Measurements from ENCODE around the gene TEKT4. TPM values are rescaled to one million over a fixed set of nuclear protein-coding genes. Genes with fewer than 3 reads are reported as not detected.
A peak's percentile ranks its signal among the peaks of the same experiment; 100 is the strongest.

TEKT4 gene
- total RNA-seq, 2 donors from 2014 or later = not detected

DNA sequence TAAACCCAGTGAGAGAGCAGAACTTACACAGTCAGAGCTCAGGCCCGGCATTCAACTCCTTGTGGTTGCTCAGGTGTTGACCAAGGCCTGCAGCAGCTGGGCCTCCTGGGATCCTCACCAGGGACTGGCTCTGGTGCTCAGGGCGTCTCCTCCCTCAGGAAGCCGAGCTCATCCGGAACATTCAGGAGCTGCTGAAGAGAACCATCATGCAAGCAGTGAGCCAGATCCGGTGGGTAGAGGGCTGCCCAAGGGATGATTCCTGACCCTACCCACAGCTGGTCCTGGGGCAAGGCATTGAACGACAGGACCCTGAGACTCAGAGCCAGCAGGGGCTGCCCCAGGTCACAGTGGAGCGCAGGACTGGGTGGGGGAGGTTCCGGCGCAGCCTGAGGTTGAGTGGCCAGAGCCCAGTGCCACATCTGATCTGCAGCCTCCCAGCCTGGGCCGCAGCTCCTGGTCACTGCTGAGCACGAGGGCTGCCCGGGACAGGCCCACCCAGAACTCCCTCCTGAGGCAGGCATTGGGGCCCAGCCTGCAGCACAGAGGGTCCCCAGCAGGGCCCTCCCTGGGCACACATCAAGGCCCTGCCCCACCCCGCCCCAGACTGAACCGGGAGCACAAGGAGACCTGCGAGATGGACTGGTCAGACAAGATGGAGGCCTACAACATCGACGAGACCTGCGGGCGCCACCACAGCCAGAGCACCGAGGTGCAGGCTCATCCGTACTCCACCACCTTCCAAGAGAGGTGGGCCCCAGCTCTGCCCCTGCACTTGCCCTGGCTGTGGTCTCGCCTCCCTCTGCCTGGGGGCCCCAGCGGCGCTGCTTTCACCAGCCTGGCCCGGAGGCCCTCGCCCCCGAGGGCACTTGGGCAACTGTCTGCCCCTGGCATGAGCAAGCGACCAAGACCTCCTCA lies 2.4 kb downstream of the TEKT4 start:
- DNase-seq = no peak
- Histone ChIP-seq H3K36me3 (no peaks in the 10 kb centered on the region), H3K4me1 (no peaks in the 10 kb centered on the region), H3K4me3 (no peak overlapping the region), H3K27me3 (peaks cover 6% of the 10 kb centered on the region), H3K9ac (ENCODE audit: low read depth in 2 of 2, low read length in 2 of 2) (no peak overlapping the region), H3K9me3 (no peaks in the 10 kb centered on the region), H3K27ac (no peak overlapping the region)
- intact Hi-C loops (cut with DNase I) = no loop called here
- TF ChIP-seq, protein P1, sequence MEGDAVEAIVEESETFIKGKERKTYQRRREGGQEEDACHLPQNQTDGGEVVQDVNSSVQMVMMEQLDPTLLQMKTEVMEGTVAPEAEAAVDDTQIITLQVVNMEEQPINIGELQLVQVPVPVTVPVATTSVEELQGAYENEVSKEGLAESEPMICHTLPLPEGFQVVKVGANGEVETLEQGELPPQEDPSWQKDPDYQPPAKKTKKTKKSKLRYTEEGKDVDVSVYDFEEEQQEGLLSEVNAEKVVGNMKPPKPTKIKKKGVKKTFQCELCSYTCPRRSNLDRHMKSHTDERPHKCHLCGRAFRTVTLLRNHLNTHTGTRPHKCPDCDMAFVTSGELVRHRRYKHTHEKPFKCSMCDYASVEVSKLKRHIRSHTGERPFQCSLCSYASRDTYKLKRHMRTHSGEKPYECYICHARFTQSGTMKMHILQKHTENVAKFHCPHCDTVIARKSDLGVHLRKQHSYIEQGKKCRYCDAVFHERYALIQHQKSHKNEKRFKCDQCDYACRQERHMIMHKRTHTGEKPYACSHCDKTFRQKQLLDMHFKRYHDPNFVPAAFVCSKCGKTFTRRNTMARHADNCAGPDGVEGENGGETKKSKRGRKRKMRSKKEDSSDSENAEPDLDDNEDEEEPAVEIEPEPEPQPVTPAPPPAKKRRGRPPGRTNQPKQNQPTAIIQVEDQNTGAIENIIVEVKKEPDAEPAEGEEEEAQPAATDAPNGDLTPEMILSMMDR (IDR thresholded peaks at IDR 0.05) = no peak

DNA sequence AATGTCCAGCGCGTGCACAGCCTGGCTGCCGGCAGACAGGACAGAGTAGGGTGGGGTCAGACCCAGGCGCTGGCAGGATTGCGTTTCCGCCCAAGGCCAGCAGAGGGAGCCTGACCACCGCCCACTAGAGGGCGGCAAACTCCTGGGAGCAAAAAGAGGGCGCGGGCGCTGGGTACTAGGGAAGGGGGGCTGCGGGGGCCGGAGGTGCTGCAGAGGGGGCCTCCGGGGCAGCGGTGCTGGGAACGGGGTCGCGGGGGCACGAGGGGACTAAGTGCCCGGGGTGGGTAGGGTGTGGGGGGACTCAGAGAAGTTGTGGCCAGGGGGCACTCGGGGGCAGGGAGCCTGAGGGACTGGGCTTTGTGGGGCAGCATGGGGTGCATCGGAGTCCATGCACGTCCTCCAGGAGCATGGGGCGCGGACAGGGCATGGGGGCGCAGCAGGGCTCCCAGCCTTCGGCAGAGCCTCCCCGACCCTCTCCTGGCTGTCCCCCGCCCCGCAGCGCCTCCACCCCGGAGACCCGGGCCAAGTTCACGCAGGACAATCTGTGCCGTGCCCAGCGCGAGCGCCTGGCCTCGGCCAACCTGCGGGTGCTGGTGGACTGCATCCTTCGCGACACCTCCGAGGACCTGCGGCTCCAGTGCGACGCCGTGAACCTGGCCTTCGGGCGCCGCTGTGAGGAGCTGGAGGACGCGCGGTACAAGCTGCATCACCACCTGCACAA lies 3.2 kb downstream of the TEKT4 start:
- Histone ChIP-seq H3K4me1 (no peaks in the 10 kb centered on the region), H3K27me3 (peaks cover 6% of the 10 kb centered on the region), H3K36me3 (no peaks in the 10 kb centered on the region), H3K4me3 (no peak overlapping the region), H3K9me3 (no peaks in the 10 kb centered on the region), H3K9ac (ENCODE audit: low read depth in 2 of 2, low read length in 2 of 2) (no peak overlapping the region), H3K27ac (no peak overlapping the region)
- TF ChIP-seq, protein P1 (IDR thresholded peaks at IDR 0.05) = peak; percentile 50
- intact Hi-C loops (cut with DNase I) = no loop called here
- DNase-seq = peak; percentile 58

DNA sequence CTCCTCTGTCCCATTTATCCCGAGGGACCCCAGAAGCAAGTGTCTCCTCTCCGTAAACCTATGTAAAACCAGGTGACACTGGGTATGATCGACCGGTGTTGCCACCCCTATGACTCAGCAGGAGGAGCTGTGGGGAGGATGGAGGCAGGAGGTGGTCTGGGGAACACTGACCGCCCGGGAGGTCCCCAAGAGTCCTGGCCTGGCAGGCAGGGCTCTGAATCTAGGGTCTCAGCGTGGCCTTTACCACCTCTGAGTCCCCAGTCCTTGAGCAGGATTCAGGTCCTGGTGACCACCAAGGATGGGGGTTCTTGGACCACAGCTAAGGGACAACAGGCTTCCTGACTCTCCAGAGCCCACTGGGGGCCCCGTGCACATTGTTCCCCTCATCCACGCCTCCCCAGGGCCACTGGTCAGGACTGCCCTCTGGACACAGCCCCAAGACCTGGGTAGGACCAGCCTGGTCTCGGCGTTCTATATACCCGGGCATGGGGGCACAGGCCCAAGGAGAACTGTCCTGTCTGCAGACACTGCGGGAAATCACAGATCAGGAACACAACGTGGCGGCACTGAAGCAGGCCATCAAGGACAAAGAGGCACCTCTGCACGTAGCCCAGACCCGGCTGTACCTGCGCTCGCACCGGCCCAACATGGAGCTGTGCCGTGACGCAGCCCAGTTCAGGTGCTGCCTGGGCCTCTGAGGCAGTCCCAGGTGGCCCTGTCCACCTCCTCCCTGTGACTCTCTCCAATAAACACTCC lies 4.0 kb downstream of the TEKT4 start:
- H3K36me3 ChIP-seq = no peaks in the 10 kb centered on the region
- H3K4me3 ChIP-seq = no peak overlapping the region
- no peaks in the 10 kb centered on the region for H3K4me1 ChIP-seq
- no peak overlapping the region for H3K9ac ChIP-seq (ENCODE audit: low read depth in 2 of 2, low read length in 2 of 2)
- intact Hi-C loops (cut with DNase I) = no loop called here
- TF ChIP-seq, protein P1 (IDR thresholded peaks at IDR 0.05) = no peak
- H3K9me3 ChIP-seq = no peaks in the 10 kb centered on the region
- H3K27ac ChIP-seq = no peak overlapping the region
- DNase-seq = no peak
- H3K27me3 ChIP-seq = peaks cover 6% of the 10 kb centered on the region

DNA sequence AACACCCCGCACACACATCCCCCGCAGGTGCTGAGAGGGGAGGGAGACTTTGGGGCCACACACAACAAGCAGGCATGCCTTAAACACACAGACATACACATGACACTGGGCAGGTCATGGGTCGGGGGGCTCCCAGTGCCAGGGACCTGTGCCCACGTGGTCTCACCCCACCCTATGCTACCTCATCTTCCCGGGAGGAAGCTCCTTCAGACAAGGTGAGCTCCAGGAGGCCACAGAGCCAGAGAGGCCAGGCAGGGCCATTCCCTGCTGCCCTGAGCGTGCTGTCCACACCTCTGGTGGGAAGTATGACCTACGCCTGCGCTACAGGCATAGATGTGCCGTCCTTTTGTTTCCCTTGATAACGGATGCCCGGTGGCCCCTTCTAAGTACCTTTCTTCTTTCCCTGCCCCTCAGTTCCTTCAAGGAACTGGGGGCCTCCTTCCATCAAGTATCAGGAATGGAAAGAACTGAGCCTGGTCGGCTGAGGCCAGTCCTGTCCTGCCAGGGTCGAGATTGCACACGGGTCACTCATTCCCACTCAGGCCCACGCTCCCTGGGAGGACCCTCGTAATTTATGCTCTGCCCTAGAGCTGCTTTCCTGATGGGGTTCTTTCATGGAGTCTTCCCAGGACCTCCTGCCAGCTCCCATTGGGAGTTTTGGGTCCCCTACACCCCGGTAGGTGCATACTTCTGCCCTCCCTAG lies 4.7 kb downstream of the TEKT4 start:
- intact Hi-C loops (cut with DNase I) = no loop called here

More for the DNA sequence above, 4.7 kb downstream of the TEKT4 start:
- TF ChIP-seq, protein P1 (IDR thresholded peaks at IDR 0.05) = no peak
- H3K4me1 ChIP-seq = no peaks in the 10 kb centered on the region
- DNase-seq = no peak
- H3K27ac ChIP-seq = no peak overlapping the region
- H3K36me3 ChIP-seq = no peaks in the 10 kb centered on the region
- no peak overlapping the region for H3K4me3 ChIP-seq
- H3K9ac ChIP-seq (ENCODE audit: low read depth in 2 of 2, low read length in 2 of 2) = no peak overlapping the region
- peaks cover 6% of the 10 kb centered on the region for H3K27me3 ChIP-seq
- no peaks in the 10 kb centered on the region for H3K9me3 ChIP-seq

Measured in colonic mucosa (tissue), 4 donors.